ENCODE results near the gene SETD1A. TPM values are rescaled to one million over a fixed set of nuclear protein-coding genes. Genes with fewer than 3 reads are reported as not detected.

The SETD1A gene
- total RNA-seq, 1 donor: 16.1 TPM

DNA sequence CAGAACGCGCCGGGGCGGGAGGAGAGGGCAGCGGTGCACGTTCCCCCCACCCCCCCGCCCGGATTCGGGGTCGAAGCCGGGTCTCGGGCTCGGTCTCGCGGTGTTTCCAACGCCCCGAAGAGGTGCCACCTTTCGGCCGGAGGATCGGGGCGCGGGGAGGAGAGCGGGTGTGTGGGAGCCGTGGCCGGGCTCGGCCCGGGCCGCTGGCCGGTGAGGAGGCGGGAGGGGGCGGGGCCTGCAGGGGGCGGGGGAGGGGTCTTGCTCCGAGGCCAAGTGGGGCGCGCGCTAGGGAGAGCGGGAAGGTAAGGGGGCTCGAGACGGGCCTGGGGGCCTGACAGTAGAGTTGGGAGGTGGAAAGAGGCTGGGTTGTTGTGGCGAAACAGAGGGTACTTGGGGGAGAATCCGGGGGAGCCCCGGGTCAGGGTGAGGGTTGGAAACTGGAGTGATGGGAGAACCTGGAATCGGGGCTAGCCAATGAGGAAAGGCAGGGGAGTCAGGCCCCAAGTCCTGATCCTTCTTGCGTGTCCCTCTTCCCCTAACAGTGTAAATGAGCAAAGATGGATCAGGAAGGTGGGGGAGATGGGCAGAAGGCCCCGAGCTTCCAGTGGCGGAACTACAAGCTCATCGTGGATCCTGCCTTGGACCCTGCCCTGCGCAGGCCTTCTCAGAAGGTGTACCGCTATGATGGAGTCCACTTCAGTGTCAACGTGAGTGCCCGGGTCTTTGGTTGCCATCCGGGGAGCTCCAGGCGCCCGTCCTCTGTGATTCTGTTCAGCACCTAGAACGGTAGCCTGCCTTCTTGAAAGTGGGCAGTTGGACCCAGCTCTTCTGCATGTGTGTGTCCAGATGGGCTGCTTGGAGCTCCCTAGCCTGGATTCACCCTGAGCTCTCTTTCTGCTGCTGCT, 873 bp downstream of the SETD1A start:
- Histone ChIP-seq H3K27me3 (ENCODE audit: insufficient read depth, low read length) (no peaks in the 10 kb centered on the region), H3K4me3 (ENCODE audit: low read length) (peak overlapping the region; percentile 92), H3K9me3 (ENCODE audit: low read depth, low read length) (no peaks in the 10 kb centered on the region), H3K4me1 (ENCODE audit: insufficient read depth, low read length) (peaks cover 19% of the 10 kb centered on the region)

DNA sequence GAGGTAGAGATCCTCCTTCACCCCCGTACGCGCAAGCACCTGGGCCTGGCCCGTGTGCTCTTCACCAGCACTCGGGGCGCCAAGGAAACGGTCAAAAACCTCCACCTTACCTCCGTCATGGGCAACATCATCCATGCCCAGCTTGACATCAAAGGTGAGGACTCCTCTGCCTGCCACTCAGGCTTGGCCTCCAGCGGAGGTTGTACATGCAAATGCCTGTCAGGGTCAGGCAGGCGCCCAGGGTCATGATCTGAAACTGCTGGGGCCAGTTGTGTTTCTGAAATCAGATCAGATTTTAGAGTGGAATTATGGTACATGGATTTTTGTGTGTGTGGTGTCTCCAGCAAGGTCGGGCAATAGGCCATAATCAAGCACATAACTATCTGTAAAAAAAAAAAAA, 3.8 kb downstream of the SETD1A start:
- H3K27me3 ChIP-seq (ENCODE audit: insufficient read depth, low read length): no peaks in the 10 kb centered on the region
- no peaks in the 10 kb centered on the region for H3K9me3 ChIP-seq (ENCODE audit: low read depth, low read length)
- peaks cover 19% of the 10 kb centered on the region for H3K4me1 ChIP-seq (ENCODE audit: insufficient read depth, low read length)
- H3K4me3 ChIP-seq (ENCODE audit: low read length): no peak overlapping the region

DNA sequence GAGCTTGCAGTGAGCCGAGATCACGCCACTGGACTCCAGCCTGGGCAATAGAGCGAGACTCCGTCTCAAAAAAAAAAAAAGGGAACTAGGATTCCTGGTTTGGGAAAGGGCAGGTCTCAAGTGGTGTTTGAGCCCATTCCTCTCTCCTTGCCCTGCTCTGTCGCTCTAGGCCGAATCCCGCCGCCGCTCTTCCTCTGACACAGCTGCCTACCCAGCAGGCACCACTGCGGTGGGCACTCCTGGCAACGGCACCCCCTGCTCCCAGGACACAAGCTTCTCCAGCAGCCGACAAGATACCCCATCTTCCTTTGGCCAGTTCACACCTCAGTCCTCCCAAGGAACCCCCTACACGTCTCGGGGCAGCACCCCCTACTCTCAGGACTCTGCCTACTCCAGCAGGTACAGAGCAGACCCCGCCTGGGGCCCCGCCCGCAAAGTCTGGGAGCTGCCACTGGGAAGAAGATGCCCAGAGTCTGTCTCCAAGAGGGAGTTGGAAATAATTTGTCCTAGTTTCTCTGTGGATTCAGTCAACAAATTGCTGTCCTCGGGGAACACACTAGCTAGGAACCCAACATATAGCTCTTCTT, 6.5 kb downstream of the SETD1A start:
- Histone ChIP-seq H3K27me3 (ENCODE audit: insufficient read depth, low read length) (no peaks in the 10 kb centered on the region), H3K9me3 (ENCODE audit: low read depth, low read length) (no peaks in the 10 kb centered on the region), H3K4me3 (ENCODE audit: low read length) (no peak overlapping the region), H3K4me1 (ENCODE audit: insufficient read depth, low read length) (peaks cover 5% of the 10 kb centered on the region)

DNA sequence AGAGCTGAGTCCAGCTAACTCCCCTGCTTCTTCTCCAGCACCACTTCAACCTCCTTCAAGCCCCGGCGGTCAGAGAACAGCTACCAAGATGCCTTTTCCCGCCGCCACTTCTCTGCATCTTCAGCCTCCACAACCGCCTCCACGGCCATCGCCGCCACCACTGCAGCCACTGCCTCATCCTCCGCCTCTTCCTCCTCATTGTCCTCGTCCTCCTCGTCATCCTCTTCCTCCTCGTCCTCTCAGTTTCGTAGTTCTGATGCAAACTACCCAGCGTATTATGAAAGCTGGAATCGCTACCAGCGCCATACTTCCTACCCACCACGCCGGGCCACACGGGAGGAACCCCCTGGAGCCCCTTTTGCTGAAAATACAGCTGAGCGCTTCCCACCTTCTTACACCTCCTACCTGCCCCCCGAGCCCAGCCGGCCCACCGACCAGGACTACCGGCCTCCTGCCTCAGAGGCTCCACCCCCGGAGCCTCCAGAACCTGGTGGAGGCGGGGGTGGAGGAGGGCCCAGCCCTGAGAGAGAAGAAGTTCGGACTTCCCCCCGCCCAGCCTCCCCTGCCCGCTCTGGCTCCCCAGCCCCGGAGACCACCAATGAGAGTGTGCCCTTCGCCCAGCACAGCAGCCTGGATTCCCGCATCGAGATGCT, 7.1 kb downstream of the SETD1A start:
- Histone ChIP-seq H3K4me1 (ENCODE audit: insufficient read depth, low read length) (no peaks in the 10 kb centered on the region), H3K9me3 (ENCODE audit: low read depth, low read length) (no peaks in the 10 kb centered on the region), H3K4me3 (ENCODE audit: low read length) (no peak overlapping the region), H3K27me3 (ENCODE audit: insufficient read depth, low read length) (no peaks in the 10 kb centered on the region)

DNA sequence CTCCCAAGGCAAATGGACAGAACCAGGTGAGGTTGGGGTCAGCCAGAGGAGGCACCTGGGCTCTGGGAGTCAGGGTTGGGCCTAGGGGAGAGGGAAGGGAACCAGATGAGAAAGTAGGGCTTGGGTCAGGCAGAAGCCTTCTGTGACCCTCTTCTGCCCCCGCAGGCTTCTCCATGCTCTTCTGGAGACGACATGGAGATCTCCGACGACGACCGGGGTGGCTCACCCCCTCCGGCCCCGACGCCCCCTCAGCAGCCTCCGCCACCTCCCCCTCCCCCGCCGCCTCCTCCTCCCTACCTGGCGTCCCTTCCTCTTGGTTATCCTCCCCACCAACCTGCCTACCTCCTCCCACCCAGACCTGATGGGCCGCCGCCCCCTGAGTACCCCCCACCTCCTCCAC, 7.9 kb downstream of the SETD1A start:
- no peak overlapping the region for H3K4me3 ChIP-seq (ENCODE audit: low read length)
- H3K9me3 ChIP-seq (ENCODE audit: low read depth, low read length): no peaks in the 10 kb centered on the region
- H3K27me3 ChIP-seq (ENCODE audit: insufficient read depth, low read length): no peaks in the 10 kb centered on the region
- no peaks in the 10 kb centered on the region for H3K4me1 ChIP-seq (ENCODE audit: insufficient read depth, low read length)

DNA sequence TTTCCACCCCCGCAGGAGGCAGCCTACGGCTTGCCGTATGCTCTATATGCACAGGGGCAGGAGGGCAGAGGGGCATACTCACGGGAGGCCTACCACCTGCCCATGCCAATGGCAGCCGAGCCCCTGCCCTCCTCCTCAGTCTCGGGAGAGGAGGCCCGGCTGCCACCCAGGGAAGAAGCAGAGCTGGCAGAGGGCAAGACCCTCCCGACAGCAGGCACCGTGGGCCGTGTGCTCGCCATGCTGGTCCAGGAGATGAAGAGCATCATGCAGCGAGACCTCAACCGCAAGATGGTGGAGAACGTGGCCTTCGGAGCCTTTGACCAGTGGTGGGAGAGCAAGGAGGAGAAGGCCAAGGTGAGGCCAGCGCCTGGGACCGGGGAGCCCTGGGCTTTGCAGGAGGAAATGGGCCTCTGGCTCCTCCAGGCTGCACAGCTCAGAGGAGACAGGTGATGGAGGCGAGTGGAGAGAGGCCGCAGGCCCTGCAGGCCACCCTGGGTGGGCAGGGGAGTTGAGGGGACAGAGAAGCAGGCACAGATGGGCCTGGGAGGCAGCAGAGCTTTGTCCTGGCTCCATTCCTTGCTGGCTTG, 8.6 kb downstream of the SETD1A start:
- no peak overlapping the region for H3K4me3 ChIP-seq (ENCODE audit: low read length)
- H3K27me3 ChIP-seq (ENCODE audit: insufficient read depth, low read length): no peaks in the 10 kb centered on the region
- no peaks in the 10 kb centered on the region for H3K4me1 ChIP-seq (ENCODE audit: insufficient read depth, low read length)
- H3K9me3 ChIP-seq (ENCODE audit: low read depth, low read length): no peaks in the 10 kb centered on the region

DNA sequence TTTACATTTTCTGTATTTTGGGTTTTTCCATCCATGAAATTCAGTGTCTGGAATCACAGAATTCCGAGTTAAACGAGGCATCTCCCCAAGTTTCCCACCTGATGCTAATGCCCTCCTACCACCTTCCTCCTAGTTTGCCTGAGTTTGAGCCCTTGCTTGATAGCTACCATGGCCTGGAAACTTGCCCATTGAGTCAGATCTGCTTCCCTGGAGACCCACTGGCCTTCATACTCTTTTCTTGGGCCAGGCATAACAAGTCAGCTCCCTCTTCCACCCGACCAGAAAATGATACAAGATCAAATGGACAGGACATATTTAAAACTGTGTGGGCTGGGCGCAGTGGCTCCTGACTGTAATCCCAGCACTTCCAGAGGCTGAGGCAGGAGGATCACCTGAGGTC, 10.2 kb downstream of the SETD1A start:
- Histone ChIP-seq H3K4me3 (ENCODE audit: low read length) (no peak overlapping the region), H3K9me3 (ENCODE audit: low read depth, low read length) (no peaks in the 10 kb centered on the region), H3K27me3 (ENCODE audit: insufficient read depth, low read length) (no peaks in the 10 kb centered on the region)

DNA sequence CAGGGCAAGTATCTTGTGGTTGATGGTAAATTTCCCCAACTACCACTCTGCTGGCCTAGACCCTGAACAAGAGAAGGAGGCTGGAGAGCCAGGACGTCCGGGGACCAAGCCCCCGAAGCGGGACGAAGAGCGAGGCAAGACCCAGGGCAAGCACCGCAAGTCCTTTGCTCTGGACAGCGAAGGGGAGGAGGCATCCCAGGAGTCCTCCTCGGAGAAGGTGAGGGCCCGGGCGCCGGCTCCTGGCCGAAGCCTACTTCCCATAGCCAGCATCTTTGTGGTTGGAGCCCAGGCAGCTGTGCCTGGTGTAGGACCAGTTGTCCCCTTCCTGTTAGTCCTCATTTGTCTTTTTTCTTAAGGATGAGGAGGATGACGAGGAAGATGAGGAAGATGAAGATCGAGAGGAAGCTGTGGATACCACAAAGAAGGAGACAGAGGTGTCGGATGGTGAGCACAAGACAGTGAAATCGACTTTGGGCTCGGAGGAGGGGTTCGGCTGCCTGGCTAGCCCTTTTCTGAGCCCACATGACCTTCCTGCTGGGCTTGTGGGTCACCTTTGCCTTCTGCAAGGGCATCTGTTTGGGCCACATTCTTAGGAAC, 11.8 kb downstream of the SETD1A start:
- Histone ChIP-seq H3K4me1 (ENCODE audit: insufficient read depth, low read length) (no peaks in the 10 kb centered on the region), H3K27me3 (ENCODE audit: insufficient read depth, low read length) (no peaks in the 10 kb centered on the region), H3K9me3 (ENCODE audit: low read depth, low read length) (no peaks in the 10 kb centered on the region), H3K4me3 (ENCODE audit: low read length) (no peak overlapping the region)

More for the DNA sequence above, 10.2 kb downstream of the SETD1A start:
- no peaks in the 10 kb centered on the region for H3K4me1 ChIP-seq (ENCODE audit: insufficient read depth, low read length)

DNA sequence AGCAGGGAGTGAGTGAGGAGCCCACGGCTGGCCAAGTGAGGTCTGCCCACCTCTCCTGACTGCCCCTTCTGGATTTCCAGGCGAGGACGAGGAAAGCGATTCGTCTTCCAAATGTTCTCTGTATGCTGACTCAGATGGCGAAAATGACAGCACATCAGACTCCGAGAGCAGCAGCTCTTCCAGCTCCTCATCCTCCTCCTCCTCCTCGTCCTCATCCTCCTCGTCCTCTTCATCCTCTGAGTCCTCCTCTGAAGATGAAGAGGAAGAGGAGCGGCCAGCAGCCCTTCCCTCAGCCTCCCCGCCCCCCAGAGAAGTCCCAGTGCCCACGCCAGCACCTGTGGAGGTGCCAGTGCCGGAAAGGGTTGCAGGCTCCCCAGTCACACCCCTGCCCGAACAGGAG, 13.7 kb downstream of the SETD1A start:
- no peaks in the 10 kb centered on the region for H3K9me3 ChIP-seq (ENCODE audit: low read depth, low read length)
- no peaks in the 10 kb centered on the region for H3K27me3 ChIP-seq (ENCODE audit: insufficient read depth, low read length)
- H3K4me3 ChIP-seq (ENCODE audit: low read length): no peak overlapping the region
- no peaks in the 10 kb centered on the region for H3K4me1 ChIP-seq (ENCODE audit: insufficient read depth, low read length)

DNA sequence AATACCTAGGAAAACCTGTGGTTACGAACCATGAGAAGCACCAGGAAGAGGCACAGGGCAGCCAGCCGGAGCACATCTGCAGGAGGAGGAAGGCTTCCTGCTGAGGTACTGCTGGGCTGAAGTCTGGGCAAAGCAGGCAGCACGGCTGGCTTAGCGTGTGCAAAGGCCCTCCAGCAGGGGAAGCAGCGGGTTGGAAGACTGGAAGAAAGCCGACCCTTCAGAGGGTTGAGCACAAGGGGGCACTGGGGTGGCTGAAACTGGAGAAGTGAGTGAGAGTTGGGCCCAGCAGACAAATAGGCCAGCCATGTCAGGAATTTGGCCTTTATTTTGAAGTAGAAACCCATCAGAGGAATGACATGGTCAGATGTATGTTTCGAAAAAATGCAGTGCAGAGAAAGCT, 15.3 kb downstream of the SETD1A start:
- H3K27me3 ChIP-seq (ENCODE audit: insufficient read depth, low read length): no peaks in the 10 kb centered on the region
- H3K4me1 ChIP-seq (ENCODE audit: insufficient read depth, low read length): no peaks in the 10 kb centered on the region
- H3K4me3 ChIP-seq (ENCODE audit: low read length): no peak overlapping the region
- H3K9me3 ChIP-seq (ENCODE audit: low read depth, low read length): no peaks in the 10 kb centered on the region

DNA sequence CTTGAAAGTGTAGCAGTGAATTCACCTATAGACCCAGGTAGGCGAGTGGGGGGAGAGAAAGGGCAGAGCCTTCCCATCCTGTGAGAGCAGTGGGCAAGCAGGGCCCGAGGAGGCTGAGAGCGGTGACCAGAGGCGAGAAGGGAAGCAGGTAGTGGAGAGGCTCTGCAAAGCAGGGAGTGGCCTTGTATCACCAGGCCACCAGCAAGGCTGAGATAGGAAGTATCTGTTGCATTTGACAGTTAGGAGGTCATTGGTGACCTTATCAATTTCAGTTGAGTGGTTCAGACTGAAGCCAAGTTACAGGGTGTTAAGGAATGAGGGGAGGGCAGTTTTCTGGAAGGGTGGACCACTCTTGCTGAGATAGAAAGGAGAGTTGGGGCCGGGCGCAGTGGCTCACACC, 16.8 kb downstream of the SETD1A start:
- no peaks in the 10 kb centered on the region for H3K4me1 ChIP-seq (ENCODE audit: insufficient read depth, low read length)
- H3K4me3 ChIP-seq (ENCODE audit: low read length): no peak overlapping the region
- H3K27me3 ChIP-seq (ENCODE audit: insufficient read depth, low read length): no peaks in the 10 kb centered on the region
- H3K9me3 ChIP-seq (ENCODE audit: low read depth, low read length): no peaks in the 10 kb centered on the region

DNA sequence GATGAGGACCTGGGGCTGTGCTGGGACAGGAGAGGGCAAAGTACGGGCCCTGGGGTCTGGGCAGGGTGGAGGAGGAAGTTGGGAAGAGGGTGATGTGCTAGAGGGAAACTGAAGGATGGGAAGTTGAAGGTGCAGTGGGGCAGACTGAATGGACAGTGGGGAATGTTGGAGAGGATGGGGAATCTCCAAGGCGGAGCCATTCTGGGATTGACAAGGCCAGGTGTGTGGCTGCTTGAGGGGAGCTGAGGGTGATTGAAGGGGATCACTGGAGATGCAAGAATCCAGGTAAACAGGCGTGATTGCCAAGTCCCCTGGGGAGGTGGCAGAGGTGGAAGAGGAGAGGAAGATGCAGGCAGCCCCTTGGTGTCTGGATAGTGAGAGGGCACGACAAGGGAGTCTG, 18.9 kb downstream of the SETD1A start:
- no peaks in the 10 kb centered on the region for H3K9me3 ChIP-seq (ENCODE audit: low read depth, low read length)
- no peak overlapping the region for H3K4me3 ChIP-seq (ENCODE audit: low read length)
- H3K27me3 ChIP-seq (ENCODE audit: insufficient read depth, low read length): no peaks in the 10 kb centered on the region
- H3K4me1 ChIP-seq (ENCODE audit: insufficient read depth, low read length): no peaks in the 10 kb centered on the region

DNA sequence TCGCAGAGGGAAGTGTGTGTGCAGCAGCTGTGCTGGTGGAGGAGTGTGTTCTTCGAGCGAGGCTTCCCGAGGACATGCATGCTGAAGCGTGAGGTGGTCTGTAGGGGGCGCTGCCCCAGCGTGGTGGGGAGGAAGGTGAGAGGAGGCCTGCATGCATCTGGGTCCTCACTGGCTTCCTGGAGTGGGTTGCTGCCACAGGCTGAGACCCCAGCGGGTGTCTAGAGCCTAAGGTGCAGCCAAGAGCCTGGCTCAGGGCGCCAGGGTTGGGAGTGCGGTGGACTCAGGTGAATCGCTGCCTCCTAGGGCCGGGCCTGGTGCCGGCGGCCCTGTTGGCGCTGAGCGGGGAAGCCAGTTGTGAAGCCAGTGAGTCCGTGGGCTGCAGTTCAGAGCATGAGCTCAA, 19.9 kb downstream of the SETD1A start:
- Histone ChIP-seq H3K4me1 (ENCODE audit: insufficient read depth, low read length) (no peaks in the 10 kb centered on the region), H3K9me3 (ENCODE audit: low read depth, low read length) (no peaks in the 10 kb centered on the region)

DNA sequence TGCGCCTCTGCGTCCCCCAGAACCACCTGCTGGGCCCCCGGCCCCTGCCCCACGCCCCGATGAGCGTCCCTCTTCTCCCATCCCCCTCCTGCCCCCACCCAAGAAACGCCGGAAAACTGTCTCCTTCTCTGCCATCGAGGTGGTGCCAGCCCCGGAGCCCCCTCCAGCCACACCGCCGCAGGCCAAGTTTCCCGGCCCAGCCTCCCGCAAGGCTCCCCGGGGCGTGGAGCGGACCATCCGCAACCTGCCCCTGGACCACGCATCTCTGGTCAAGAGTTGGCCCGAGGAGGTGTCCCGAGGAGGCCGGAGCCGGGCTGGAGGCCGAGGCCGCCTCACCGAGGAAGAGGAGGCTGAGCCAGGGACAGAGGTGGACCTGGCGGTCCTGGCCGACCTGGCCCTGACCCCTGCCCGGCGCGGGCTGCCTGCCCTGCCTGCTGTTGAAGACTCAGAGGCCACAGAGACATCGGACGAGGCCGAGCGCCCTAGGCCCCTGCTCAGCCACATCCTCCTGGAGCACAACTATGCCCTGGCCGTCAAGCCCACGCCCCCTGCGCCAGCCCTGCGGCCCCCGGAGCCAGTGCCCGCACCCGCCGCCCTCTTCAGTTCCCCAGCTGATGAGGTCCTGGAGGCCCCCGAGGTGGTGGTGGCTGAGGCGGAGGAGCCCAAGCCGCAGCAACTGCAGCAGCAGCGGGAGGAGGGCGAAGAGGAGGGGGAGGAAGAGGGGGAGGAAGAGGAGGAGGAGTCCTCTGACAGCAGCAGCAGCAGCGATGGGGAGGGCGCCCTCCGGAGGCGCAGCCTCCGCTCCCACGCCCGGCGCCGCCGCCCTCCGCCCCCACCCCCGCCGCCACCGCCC, 21.8 kb downstream of the SETD1A start:
- no peaks in the 10 kb centered on the region for H3K27me3 ChIP-seq (ENCODE audit: insufficient read depth, low read length)
- no peaks in the 10 kb centered on the region for H3K4me1 ChIP-seq (ENCODE audit: insufficient read depth, low read length)

More for the DNA sequence above, 19.9 kb downstream of the SETD1A start:
- Histone ChIP-seq H3K4me3 (ENCODE audit: low read length) (no peak overlapping the region), H3K27me3 (ENCODE audit: insufficient read depth, low read length) (no peaks in the 10 kb centered on the region)

More for the DNA sequence above, 21.8 kb downstream of the SETD1A start:
- H3K9me3 ChIP-seq (ENCODE audit: low read depth, low read length): no peaks in the 10 kb centered on the region
- no peak overlapping the region for H3K4me3 ChIP-seq (ENCODE audit: low read length)
